C4-2B (cell line): ENCODE results near the gene THRB.

Experiments
- H3K27ac ChIP-seq: fragments of 450-650 bp; 2 replicates; pipeline ENCODE4 v1.5.1; 2017
- ZFX ChIP-seq: fragments of 450-650 bp; IDR thresholded peaks from 2 replicates; pipeline ENCODE4 v1.6.1; 2017
- TF ChIP-seq, protein P1 (sequence below): fragments of 450-650 bp; conservative IDR thresholded peaks from 2 replicates; pipeline ENCODE4 v1.5.1; 2017; ENCODE audit warnings: mild to moderate bottlenecking

The THRB gene

GRCh38 chr3:24220859-24221657, 273.6 kb downstream of the THRB start:
- TF ChIP-seq ZFX = no peak
- TF ChIP-seq, protein P1, sequence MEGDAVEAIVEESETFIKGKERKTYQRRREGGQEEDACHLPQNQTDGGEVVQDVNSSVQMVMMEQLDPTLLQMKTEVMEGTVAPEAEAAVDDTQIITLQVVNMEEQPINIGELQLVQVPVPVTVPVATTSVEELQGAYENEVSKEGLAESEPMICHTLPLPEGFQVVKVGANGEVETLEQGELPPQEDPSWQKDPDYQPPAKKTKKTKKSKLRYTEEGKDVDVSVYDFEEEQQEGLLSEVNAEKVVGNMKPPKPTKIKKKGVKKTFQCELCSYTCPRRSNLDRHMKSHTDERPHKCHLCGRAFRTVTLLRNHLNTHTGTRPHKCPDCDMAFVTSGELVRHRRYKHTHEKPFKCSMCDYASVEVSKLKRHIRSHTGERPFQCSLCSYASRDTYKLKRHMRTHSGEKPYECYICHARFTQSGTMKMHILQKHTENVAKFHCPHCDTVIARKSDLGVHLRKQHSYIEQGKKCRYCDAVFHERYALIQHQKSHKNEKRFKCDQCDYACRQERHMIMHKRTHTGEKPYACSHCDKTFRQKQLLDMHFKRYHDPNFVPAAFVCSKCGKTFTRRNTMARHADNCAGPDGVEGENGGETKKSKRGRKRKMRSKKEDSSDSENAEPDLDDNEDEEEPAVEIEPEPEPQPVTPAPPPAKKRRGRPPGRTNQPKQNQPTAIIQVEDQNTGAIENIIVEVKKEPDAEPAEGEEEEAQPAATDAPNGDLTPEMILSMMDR = no peak
- no peak overlapping the region for H3K27ac ChIP-seq

- no peak for TF ChIP-seq ZFX
- TF ChIP-seq, protein P1 = no peak
- no peak overlapping the region for H3K27ac ChIP-seq
Observed at GRCh38 chr3:24215502-24215901, 279.1 kb downstream of the THRB start.

- TF ChIP-seq, protein P1 = no peak
- no peak for TF ChIP-seq ZFX
- H3K27ac ChIP-seq = no peak overlapping the region
Observed at GRCh38 chr3:24211381-24211780, 283.3 kb downstream of the THRB start.

- no peak for TF ChIP-seq ZFX
- TF ChIP-seq, protein P1 = no peak
Observed at GRCh38 chr3:24202071-24202470, 292.6 kb downstream of the THRB start.

GRCh38 chr3:24201301-24201700, 293.3 kb downstream of the THRB start:
- TF ChIP-seq ZFX = no peak
- TF ChIP-seq, protein P1 = no peak
- H3K27ac ChIP-seq = no peak overlapping the region

More at GRCh38 chr3:24202071-24202470, 292.6 kb downstream of the THRB start:
- no peak overlapping the region for H3K27ac ChIP-seq

DNA sequence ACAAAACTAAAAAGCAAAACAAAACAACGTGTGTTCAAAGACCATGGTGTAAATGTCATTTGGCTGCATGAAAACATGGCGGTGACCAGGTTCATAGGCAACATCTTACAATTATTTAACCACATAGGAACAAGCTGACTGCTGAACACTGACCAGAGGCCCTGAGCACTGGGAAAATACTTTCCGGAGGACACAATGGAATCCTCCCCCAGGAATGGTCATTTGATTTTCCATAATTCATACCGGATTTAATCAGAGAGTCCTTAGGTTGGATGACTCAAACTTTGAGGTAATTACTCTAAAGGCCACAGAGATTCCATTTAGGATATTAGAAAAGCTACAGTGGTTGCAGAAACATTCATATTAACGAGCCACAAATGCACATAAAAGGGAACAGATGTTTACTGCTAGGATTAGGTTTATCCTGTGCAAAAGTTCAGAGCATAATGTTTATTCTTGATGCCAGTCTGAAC, 294.8 kb downstream of the THRB start:
- TF ChIP-seq, protein P1 = no peak
- H3K27ac ChIP-seq = no peak overlapping the region

- H3K27ac ChIP-seq = no peak overlapping the region
Observed at GRCh38 chr3:24199300-24199699, 295.4 kb downstream of the THRB start.

More at GRCh38 chr3:24199300-24199699, 295.4 kb downstream of the THRB start:
- no peak for TF ChIP-seq ZFX
- TF ChIP-seq, protein P1 = no peak
